ENCODE results near the gene SIGLEC12. TPM values are rescaled to one million over a fixed set of nuclear protein-coding genes. Genes with fewer than 3 reads are reported as not detected.

SIGLEC12 gene
- not detected for polyA plus RNA-seq (2012; ENCODE audit: missing spikeins)

DNA sequence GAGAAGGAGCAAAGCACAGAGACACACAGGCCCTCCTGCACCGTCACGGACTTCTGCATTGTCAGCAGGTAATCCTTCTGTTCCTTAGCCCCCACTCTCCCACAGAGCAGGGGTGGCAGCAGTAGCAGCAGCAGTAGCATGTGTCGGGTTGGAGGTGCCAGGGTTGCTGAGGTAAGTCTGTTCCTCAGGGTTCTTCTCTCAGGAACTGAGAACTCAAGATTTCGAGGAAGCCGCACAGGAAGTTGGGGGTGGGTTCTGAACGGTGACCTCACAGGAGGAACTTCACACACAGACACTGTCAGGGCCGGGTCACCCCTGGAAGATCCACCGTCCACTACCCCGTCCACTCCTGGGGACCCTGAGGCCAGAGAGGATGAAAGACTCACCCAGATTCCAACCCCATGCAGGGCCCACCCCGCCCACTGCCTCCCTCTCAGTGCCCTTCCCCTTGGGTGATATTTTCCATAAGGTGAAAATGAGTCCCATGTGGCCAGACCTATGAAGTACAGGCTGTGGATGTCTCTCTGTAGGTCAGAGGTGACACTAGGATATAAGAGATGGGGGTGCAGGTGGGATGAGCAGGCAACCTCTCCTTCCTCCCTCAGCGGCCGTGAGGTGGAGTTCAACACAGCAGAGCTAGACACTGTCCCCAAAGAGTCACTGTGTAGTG lies at the start of gene SIGLEC12:
Gene SIGLEC12, minus strand, starts transcription at position 207 of the 670 bp plus-strand sequence. Its CDS starts 67 bp downstream, at position 140.
- no peak for DNase-seq (ENCODE audit: insufficient read length)
- no peak for TF ChIP-seq POLR2A (IDR thresholded peaks at IDR 0.05; ENCODE audit: low read depth, low read length)
- TF ChIP-seq POLR2AphosphoS5 (IDR thresholded peaks at IDR 0.05; ENCODE audit: low read depth, low read length), result no peak
- TF ChIP-seq TAF1 (IDR thresholded peaks at IDR 0.05; ENCODE audit: borderline replicate concordance, low read depth, low read length), result no peak
- no peak for FAIRE-seq

DNA sequence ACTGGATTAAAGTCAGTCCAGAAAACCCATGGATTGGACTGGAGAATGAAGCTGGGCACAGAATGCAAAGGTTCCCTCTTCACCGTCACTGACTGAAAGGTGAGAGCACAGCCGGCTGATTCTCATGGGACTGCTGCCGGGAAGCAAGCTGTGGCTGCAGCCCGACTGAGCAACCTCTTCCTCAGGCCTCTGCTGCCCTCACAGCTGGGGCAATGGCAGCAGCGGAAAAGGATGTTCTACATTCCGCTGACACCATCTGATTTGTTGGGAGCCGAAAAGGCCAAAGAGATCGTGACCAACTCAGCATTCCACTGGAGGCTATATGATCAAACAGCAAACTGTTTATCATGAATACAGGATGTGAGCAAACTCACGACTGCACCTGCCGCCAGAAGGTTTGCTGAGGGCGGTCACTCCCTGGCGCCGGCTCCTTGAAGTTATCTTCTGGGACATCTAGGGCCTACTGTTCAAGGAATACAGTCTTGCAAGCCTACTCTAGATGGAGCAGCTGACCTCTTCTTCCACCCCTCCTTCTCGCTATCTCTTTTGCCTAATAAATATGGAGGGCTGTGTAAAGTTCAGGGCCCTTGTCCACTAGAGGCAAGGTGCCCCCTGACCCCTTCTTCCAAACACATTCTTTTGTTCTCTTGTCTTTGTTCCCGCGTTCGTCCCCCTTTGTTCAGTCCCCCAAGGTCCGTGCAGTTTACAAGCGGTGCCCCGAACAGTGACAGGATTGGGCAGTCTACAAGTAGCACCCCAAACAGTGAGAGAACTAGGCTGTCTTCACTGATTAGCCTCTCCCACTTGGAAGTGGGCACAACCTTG lies 49.5 kb upstream of the SIGLEC12 start:
- DNase-seq (ENCODE audit: insufficient read length), result no peak
- TF ChIP-seq TAF1 (IDR thresholded peaks at IDR 0.05; ENCODE audit: borderline replicate concordance, low read depth, low read length) (no peak), POLR2AphosphoS5 (IDR thresholded peaks at IDR 0.05; ENCODE audit: low read depth, low read length) (no peak), POLR2A (IDR thresholded peaks at IDR 0.05; ENCODE audit: low read depth, low read length) (no peak)
- FAIRE-seq, result no peak

DNA sequence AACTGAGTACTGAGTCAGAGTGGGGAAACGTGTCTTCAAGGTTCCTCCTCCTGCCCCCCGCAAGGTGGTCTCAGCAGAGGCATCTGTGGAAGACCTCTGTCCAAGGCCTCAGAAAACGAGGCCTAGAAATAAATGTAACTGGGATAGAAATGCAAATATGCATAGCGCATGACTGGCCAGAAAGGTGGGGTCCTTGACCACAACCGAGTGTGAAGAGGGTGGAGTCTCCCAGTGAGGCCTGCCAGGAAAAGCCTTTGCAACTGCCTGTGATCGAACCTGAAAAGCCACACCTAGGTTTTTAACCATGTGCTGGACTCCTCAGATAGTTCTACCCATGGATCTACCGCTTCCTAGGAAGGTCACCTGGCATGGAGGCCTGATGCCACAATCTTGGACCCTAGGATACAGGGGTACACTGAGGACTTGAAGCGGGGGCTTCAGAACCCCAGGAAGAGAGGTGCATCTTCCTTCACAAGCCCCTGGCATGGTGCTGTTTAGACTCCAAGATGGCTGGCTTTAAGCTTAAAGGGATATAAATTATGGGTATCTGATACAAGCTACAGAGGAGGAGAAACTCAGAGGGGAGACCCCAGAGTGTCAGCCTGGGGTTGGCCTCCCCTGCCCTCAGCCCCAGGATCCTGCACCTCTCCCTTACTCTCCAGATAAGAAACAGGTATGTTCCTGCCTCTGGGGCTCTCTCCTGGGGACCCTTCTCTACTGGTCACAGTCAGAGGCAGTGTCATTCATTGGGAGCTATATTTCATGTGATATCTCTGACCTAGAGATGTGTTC lies 48.1 kb upstream of the SIGLEC12 start:
- FAIRE-seq, result no peak
- TF ChIP-seq POLR2AphosphoS5 (IDR thresholded peaks at IDR 0.05; ENCODE audit: low read depth, low read length) (no peak), TAF1 (IDR thresholded peaks at IDR 0.05; ENCODE audit: borderline replicate concordance, low read depth, low read length) (no peak), POLR2A (IDR thresholded peaks at IDR 0.05; ENCODE audit: low read depth, low read length) (no peak)
- DNase-seq (ENCODE audit: insufficient read length), result no peak

GRCh38 chr19:51548891-51549305 lies 47.3 kb upstream of the SIGLEC12 start:
- TF ChIP-seq POLR2AphosphoS5 (IDR thresholded peaks at IDR 0.05; ENCODE audit: low read depth, low read length), result no peak
- TF ChIP-seq POLR2A (IDR thresholded peaks at IDR 0.05; ENCODE audit: low read depth, low read length), result no peak
- TF ChIP-seq TAF1 (IDR thresholded peaks at IDR 0.05; ENCODE audit: borderline replicate concordance, low read depth, low read length), result no peak
- DNase-seq (ENCODE audit: insufficient read length) (no peak), FAIRE-seq (peak; percentile 27)

GRCh38 chr19:51548213-51548651 lies 46.6 kb upstream of the SIGLEC12 start:
- FAIRE-seq (no peak), DNase-seq (ENCODE audit: insufficient read length) (no peak)
- TF ChIP-seq TAF1 (IDR thresholded peaks at IDR 0.05; ENCODE audit: borderline replicate concordance, low read depth, low read length), result no peak
- no peak for TF ChIP-seq POLR2A (IDR thresholded peaks at IDR 0.05; ENCODE audit: low read depth, low read length)
- no peak for TF ChIP-seq POLR2AphosphoS5 (IDR thresholded peaks at IDR 0.05; ENCODE audit: low read depth, low read length)

DNA sequence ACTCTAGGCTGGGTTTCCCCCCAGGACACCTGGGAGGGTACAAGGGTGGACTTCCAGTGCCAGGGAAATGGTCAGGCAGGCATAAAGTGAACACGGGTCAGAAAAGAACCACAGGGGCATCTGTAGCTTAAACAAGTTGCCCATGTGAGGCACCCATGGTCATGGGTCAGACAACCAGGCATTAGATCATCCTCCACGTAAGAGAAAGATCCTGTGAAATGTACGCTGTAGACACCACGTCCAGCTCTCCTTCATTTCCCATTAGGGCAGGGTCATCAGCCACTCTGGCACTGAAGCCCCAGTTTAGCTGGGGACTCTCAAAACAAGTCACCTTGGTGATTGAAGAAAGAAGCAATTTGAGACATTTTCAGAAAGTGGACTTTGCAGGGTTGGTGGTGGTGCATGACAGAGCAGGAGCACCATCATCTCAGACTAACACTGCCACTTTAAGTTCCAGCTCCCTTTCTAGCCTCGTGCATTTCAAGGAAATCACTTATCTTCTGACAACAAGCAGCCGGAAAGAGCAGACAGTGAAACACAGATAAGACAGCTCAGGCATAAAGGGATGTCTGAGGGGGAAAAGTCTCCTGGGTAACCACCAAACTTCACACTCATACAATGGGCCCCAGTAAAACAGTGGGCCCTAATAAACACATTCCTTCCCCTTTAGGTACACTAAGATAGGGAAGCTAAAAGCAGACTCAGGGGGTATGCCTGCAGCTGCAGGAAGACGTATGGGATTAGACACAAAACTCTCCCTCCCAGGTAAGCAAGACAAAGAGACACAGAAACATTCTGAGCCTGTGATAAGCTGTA lies 46.0 kb upstream of the SIGLEC12 start:
- TF ChIP-seq POLR2A (IDR thresholded peaks at IDR 0.05; ENCODE audit: low read depth, low read length), result no peak
- TF ChIP-seq POLR2AphosphoS5 (IDR thresholded peaks at IDR 0.05; ENCODE audit: low read depth, low read length), result no peak
- TF ChIP-seq TAF1 (IDR thresholded peaks at IDR 0.05; ENCODE audit: borderline replicate concordance, low read depth, low read length), result no peak
- DNase-seq (ENCODE audit: insufficient read length) (no peak), FAIRE-seq (no peak)

GRCh38 chr19:51546650-51547396 lies 45.2 kb upstream of the SIGLEC12 start:
- FAIRE-seq (no peak), DNase-seq (ENCODE audit: insufficient read length) (no peak)
- TF ChIP-seq POLR2AphosphoS5 (IDR thresholded peaks at IDR 0.05; ENCODE audit: low read depth, low read length), result no peak

DNA sequence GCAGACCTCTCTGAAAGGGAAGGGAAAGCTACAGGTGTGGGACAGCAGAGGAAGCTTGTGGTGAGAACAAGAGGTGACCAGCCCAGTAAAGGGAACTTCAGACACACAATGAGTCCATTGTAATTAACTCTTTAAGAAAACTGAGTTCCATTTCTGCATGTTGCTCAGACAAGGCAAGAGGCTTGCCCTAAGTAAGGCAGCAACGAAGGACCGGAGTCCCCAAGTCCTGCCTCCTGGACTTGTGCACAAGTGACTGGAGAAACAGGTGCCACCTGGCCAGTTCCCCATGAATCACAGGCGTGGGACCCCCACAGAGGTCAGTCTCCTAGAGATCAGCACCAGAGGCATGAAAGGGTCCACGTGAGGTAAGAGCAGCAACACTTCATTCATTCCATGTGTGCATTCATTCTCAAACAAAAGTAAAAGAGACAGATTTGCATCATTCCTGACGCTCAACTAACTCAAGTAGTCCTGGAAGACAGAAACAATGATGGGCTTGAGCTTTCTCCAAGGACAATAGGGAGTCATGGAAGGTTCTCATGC lies 44.6 kb upstream of the SIGLEC12 start:
- no peak for FAIRE-seq
- TF ChIP-seq TAF1 (IDR thresholded peaks at IDR 0.05; ENCODE audit: borderline replicate concordance, low read depth, low read length) (no peak), POLR2A (IDR thresholded peaks at IDR 0.05; ENCODE audit: low read depth, low read length) (no peak), POLR2AphosphoS5 (IDR thresholded peaks at IDR 0.05; ENCODE audit: low read depth, low read length) (no peak)
- DNase-seq (ENCODE audit: insufficient read length), result no peak

DNA sequence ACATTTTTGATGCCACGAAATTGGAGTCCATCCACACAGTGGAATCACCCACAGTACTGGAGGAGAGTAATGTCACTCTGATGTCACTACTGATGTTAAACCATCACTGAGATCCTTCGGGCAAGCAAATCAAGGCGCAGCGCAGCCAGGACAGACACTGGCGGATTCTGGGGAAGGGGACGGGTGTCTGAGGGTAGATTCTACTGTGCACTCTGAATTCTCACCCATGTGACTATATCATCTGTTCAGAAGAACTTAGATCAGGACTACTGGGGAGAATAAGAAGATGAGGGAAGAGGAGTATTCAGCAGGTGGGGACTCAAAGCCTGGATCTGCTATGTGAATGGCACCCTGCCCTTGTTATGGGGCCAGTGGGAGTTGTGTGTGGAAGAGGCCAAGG lies 42.4 kb upstream of the SIGLEC12 start:
- no peak for DNase-seq (ENCODE audit: insufficient read length)
- TF ChIP-seq TAF1 (IDR thresholded peaks at IDR 0.05; ENCODE audit: borderline replicate concordance, low read depth, low read length) (no peak), POLR2AphosphoS5 (IDR thresholded peaks at IDR 0.05; ENCODE audit: low read depth, low read length) (no peak), POLR2A (IDR thresholded peaks at IDR 0.05; ENCODE audit: low read depth, low read length) (no peak)
- FAIRE-seq, result no peak

GRCh38 chr19:51542699-51543098 lies 41.1 kb upstream of the SIGLEC12 start:
- FAIRE-seq (no peak), DNase-seq (ENCODE audit: insufficient read length) (no peak)
- TF ChIP-seq POLR2A (IDR thresholded peaks at IDR 0.05; ENCODE audit: low read depth, low read length) (no peak), POLR2AphosphoS5 (IDR thresholded peaks at IDR 0.05; ENCODE audit: low read depth, low read length) (no peak), TAF1 (IDR thresholded peaks at IDR 0.05; ENCODE audit: borderline replicate concordance, low read depth, low read length) (no peak)
